Measurements from ENCODE around the gene CLRN1. TPM values are rescaled to one million over a fixed set of nuclear protein-coding genes. Genes with fewer than 3 reads are reported as not detected.

The CLRN1 gene
- total and polyA plus RNA-seq, 2 experiments from 2014 or later, result 0.45 to 0.69 TPM

GRCh38 chr3:150917951-150918350 is 54.6 kb downstream of the CLRN1 start:
- H3K4me3 ChIP-seq, result no peak overlapping the region
- TF ChIP-seq EZH2phosphoT487 (IDR thresholded peaks at IDR 0.05; ENCODE audit: unreplicated experiment), result no peak
- no peak for TF ChIP-seq NANOG (IDR thresholded peaks at IDR 0.05; ENCODE audit: borderline replicate concordance)
- H3K27me3 ChIP-seq (ENCODE audit: insufficient read depth), result no peaks in the 10 kb centered on the region
- H3K9me3 Mint-ChIP-seq, result no peaks in the 10 kb centered on the region
- H3K4me2 ChIP-seq, result no peak overlapping the region
- H3K27ac ChIP-seq (ENCODE audit: low read depth), result no peak overlapping the region
- H3K4me3 Mint-ChIP-seq, result no peak overlapping the region
- H2AFZ ChIP-seq, result peak overlapping the region; percentile 77
- peaks cover 7% of the 10 kb centered on the region for H3K27me3 Mint-ChIP-seq (ENCODE audit: insufficient read depth, low read depth, poor library complexity)
- peaks cover 23% of the 10 kb centered on the region for H3K4me1 ChIP-seq (ENCODE audit: insufficient read depth)
- no peaks in the 10 kb centered on the region for H3K36me3 Mint-ChIP-seq (ENCODE audit: low read depth)
- no peaks in the 10 kb centered on the region for H4K20me1 ChIP-seq (replicated peaks; ENCODE audit: insufficient read depth)
- H3K79me2 ChIP-seq (replicated peaks; ENCODE audit: insufficient read depth), result no peaks in the 10 kb centered on the region
- DNase-seq (ENCODE audit: low spot score), result no peak
- peaks cover 7% of the 10 kb centered on the region; the same call in 1 of the 2 replicates for H3K9me2 ChIP-seq (ENCODE audit: insufficient read depth)
- ATAC-seq, result peak; percentile 32; the same call in 2 of the 3 replicates
- no peak overlapping the region for H3K27ac Mint-ChIP-seq
- no peaks in the 10 kb centered on the region; the same call in 1 of the 2 replicates for H3F3A ChIP-seq (replicated peaks; ENCODE audit: low read depth)
- peaks cover 42% of the 10 kb centered on the region for H3K4me1 Mint-ChIP-seq
- no peaks in the 10 kb centered on the region for H3K36me3 ChIP-seq (ENCODE audit: insufficient read depth)

- Histone ChIP-seq H3K79me2 (replicated peaks; ENCODE audit: insufficient read depth) (no peaks in the 10 kb centered on the region), H3K4me3 (no peak overlapping the region), H3K4me1 (ENCODE audit: insufficient read depth) (peaks cover 7% of the 10 kb centered on the region), H3K27ac (ENCODE audit: low read depth) (no peak overlapping the region), H2AFZ (no peak overlapping the region), H3F3A (replicated peaks; ENCODE audit: low read depth) (no peaks in the 10 kb centered on the region), H3K4me2 (no peak overlapping the region), H3K9me2 (ENCODE audit: insufficient read depth) (peaks cover 7% of the 10 kb centered on the region; the same call in 1 of the 2 replicates), H4K20me1 (replicated peaks; ENCODE audit: insufficient read depth) (no peaks in the 10 kb centered on the region), H3K27me3 (ENCODE audit: insufficient read depth) (no peaks in the 10 kb centered on the region), H3K36me3 (ENCODE audit: insufficient read depth) (no peaks in the 10 kb centered on the region)
- H3K9me3 Mint-ChIP-seq, result no peaks in the 10 kb centered on the region
- H3K4me3 Mint-ChIP-seq, result no peak overlapping the region
- TF ChIP-seq ZNF331 (CRISPR knock-in tag; IDR thresholded peaks at IDR 0.05; ENCODE audit: low read depth), result no peak
- H3K27me3 Mint-ChIP-seq (ENCODE audit: insufficient read depth, low read depth, poor library complexity), result peaks cover 2% of the 10 kb centered on the region
- DNase-seq (ENCODE audit: low spot score) (no peak), ATAC-seq (no peak)
- no peak overlapping the region for H3K27ac Mint-ChIP-seq
- H3K4me1 Mint-ChIP-seq, result peaks cover 7% of the 10 kb centered on the region
- H3K36me3 Mint-ChIP-seq (ENCODE audit: low read depth), result no peaks in the 10 kb centered on the region
Measured at GRCh38 chr3:150913133-150913922, 59.2 kb downstream of the CLRN1 start.

- no peaks in the 10 kb centered on the region for H3F3A ChIP-seq (replicated peaks; ENCODE audit: low read depth)
- Mint-ChIP-seq H3K27me3 (ENCODE audit: insufficient read depth, low read depth, poor library complexity) (peaks cover 2% of the 10 kb centered on the region), H3K36me3 (ENCODE audit: low read depth) (no peaks in the 10 kb centered on the region), H3K4me1 (no peaks in the 10 kb centered on the region), H3K4me3 (no peak overlapping the region), H3K27ac (no peak overlapping the region), H3K9me3 (no peaks in the 10 kb centered on the region)
- H2AFZ ChIP-seq, result no peak overlapping the region
- H3K79me2 ChIP-seq (replicated peaks; ENCODE audit: insufficient read depth), result no peaks in the 10 kb centered on the region
- H3K4me3 ChIP-seq, result no peak overlapping the region
- ATAC-seq (no peak), DNase-seq (ENCODE audit: low spot score) (no peak)
- H3K9me2 ChIP-seq (ENCODE audit: insufficient read depth), result peaks cover 7% of the 10 kb centered on the region; the same call in 1 of the 2 replicates
- H4K20me1 ChIP-seq (replicated peaks; ENCODE audit: insufficient read depth), result no peaks in the 10 kb centered on the region
- no peaks in the 10 kb centered on the region for H3K36me3 ChIP-seq (ENCODE audit: insufficient read depth)
- no peak overlapping the region for H3K27ac ChIP-seq (ENCODE audit: low read depth)
- H3K4me1 ChIP-seq (ENCODE audit: insufficient read depth), result peaks cover under 1% of the 10 kb centered on the region
- H3K27me3 ChIP-seq (ENCODE audit: insufficient read depth), result no peaks in the 10 kb centered on the region
- H3K4me2 ChIP-seq, result no peak overlapping the region
- TF ChIP-seq EZH2phosphoT487 (IDR thresholded peaks at IDR 0.05; ENCODE audit: unreplicated experiment) (no peak), NANOG (IDR thresholded peaks at IDR 0.05; ENCODE audit: borderline replicate concordance) (no peak), JUNB (IDR thresholded peaks at IDR 0.05; ENCODE audit: unreplicated experiment) (no peak), ZNF462 (CRISPR knock-in tag; IDR thresholded peaks at IDR 0.05) (no peak), EZH2 (IDR thresholded peaks at IDR 0.05; ENCODE audit: low read depth, unreplicated experiment) (no peak)
Measured at GRCh38 chr3:150912501-150912900, 60.0 kb downstream of the CLRN1 start.
